GM10266 (cell line): Measurements from ENCODE around the gene CA6.
"Not testable (repeated sequence)": the region's sequence is repeated elsewhere in the genome, so short reads cannot be mapped to it uniquely, and the experiment has no call there.

Source experiments
- DNase-seq: peaks from one replicate; pipeline ENCODE4 v3.0.0; 2012; ENCODE audit errors: extremely low spot score
- TF ChIP-seq, protein P1 (sequence below): IDR thresholded peaks from 2 replicates; pipeline ENCODE4 v1.5.1; 2012; ENCODE audit warnings: mild to moderate bottlenecking, low read depth; ENCODE audit not compliant: control insufficient read depth, insufficient read depth; ENCODE audit errors: missing control alignments

Gene CA6

DNA sequence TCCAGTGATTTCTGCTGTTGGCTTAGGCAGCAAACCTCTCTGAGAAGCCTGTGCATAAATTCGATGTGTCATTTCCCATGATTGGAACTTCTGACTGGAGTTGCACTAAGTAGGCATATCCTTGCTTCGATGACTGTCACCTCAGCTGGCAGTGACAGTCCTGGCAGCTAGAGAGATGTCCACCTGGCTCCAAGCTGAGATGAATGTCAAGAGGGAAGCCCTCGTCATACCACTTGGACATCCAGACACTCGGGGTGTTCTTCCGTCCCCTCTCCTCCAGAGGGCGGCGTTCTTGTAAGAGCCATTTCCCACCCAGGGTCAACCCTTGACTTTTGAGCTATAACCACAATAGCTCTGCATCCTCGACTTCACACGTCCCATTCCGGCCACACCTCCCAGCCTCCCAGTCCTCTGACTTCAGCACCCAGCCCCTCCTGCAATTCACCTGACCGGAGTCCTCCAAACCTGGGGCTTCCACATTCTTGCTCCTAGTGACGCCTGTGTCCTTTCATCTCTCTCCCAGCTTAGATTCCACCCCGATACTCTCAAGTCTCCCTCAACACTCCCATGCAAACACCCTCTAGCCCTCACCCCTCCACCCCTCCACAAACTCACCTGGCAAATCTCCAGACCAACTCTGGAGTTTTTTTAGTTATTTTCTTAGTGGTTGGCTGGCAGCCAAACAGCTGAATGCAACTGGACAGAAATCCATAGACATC lies 17.3 kb downstream of the CA6 start:
- DNase-seq = peak; percentile 77
- TF ChIP-seq, protein P1, sequence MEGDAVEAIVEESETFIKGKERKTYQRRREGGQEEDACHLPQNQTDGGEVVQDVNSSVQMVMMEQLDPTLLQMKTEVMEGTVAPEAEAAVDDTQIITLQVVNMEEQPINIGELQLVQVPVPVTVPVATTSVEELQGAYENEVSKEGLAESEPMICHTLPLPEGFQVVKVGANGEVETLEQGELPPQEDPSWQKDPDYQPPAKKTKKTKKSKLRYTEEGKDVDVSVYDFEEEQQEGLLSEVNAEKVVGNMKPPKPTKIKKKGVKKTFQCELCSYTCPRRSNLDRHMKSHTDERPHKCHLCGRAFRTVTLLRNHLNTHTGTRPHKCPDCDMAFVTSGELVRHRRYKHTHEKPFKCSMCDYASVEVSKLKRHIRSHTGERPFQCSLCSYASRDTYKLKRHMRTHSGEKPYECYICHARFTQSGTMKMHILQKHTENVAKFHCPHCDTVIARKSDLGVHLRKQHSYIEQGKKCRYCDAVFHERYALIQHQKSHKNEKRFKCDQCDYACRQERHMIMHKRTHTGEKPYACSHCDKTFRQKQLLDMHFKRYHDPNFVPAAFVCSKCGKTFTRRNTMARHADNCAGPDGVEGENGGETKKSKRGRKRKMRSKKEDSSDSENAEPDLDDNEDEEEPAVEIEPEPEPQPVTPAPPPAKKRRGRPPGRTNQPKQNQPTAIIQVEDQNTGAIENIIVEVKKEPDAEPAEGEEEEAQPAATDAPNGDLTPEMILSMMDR = peak; percentile 66

DNA sequence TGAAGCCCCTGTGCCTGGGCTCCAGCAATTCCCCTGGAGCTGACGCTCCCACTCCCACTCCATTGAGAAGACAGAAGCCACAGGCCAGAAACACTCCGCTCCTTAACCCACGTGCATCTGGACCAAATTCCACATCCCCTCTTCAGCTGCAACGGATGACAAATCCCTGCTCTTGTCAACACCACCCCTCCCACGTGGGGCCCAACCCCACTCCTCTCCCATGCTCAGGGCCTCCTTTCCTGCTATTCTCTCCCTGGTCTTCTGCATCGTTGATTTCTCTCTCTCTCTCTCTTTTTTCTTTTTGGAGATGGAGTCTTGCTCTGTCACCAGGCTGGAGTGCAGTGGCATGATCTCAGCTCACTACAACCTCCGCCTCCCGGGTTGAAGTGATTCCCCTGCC lies 18.3 kb downstream of the CA6 start:
- TF ChIP-seq, protein P1 = no peak
- no peak for DNase-seq

DNA sequence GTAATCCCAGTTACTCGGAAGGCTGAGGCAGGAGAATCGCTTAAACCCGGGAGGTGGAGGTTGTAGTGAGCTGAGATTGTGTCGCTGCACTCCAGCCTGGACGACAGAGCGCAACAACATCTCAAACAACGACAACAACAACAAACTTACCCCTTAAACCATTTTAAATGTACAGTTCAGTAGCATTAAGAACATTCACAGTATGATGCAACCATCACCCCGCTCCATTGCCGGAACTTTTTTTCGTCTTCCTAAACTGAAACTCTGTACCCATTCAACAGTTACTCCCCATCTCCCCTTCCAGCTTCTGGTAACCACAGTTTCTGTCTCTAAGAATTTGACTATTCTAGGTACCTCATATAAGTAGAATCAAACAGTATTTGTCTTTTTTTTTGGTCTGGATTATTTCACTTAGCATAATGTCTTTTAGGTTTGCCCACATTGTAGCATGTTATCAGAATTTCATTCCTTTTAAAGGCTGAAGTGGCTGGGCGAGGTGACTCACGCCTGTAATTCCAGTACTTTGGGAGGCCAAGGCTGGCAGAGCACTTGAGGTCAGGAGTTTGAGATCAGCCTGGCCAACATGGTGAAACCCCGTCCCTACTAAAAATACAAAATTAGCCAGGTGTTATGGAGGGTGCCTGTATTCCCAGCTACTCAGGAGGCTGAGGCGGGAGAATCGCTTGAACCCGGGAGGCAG lies 19.6 kb downstream of the CA6 start:
- TF ChIP-seq, protein P1 = no peak
- DNase-seq = no peak

DNA sequence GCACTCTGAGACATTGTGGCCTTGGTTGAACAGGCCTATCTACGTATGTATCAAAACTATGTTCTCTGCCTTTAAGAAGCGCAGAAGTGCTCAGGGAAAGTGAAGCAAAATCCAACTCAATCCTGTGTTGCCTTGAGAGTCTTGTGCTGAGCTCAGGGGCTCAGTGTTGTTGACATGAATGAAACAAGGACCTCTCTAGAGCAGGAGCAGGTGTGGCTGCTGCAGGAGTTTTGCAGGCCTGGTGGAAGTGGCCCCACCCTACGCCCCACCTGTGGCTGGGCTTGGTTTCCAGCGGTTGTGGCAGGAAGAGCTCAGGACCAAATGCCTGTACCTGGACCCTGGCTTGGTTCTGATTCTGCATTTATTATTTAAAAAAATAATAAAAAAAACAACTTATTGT lies 20.9 kb downstream of the CA6 start:
- TF ChIP-seq, protein P1 = no peak
- DNase-seq = no peak

DNA sequence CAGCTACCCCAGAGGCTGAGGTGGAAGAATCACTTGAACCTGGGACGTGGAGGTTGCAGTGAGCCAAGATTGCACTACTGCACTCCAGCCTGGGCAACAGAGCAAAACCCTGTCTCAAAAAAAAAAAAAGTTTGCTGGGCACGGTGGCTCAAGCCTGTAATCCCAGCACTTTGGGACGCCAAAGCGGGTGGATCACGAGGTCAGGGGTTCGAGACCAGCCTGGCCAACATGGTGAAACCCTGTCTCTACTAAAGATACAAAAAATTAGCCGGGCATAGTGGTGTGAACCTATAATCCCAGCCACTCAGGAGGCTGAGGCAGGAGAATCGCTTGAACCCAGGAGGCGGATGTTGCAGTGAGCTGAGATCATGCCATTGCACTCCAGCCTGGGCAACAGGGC lies 23.2 kb downstream of the CA6 start:
- DNase-seq = not testable (repeated sequence)

DNA sequence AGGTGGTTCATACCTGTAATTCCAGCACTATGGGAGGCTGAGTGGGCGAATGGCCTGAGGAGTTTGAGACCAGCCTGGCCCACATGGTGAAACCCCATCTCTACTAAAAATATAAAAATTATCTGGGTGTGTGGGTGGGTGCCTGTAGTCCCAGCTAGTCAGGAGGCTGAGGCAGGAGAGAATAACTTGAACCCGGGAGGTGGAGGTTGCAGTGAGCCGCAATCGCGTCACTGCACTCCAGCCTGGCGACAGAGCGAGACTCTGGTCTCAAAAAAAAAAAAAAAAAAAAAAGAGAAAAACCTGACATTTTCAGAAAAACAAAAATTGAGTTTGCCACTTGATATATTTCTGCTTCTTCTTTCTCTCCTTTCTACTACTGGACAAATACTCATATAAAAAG lies 24.3 kb downstream of the CA6 start:
- no peak for DNase-seq
- TF ChIP-seq, protein P1 = no peak

DNA sequence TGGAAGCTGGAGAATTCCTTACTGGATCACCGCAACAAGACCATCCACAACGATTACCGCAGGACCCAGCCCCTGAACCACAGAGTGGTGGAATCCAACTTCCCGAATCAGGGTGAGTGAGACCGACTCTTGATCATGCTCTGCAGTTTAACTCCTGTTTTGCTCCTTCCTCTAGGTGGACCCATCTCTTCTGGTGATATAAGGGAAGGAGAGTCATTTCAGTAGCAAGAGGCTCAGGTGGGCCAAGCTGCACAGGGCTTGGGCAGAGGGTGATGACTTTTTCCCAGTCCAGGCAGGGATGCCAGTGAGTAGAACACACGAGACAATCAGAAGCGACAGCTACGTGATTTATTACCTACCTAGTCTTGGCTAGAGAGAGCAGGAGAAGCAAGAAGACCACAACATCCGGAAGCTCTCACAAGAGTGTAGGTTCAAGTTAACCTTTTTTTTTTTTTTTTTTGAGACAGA lies 25.2 kb downstream of the CA6 start:
- TF ChIP-seq, protein P1 = no peak
- peak; percentile 48 for DNase-seq
